HT1080 (cell line): ENCODE results near the gene VPS8. TPM values are rescaled to one million over a fixed set of nuclear protein-coding genes. Genes with fewer than 3 reads are reported as not detected.

Experiments
- DNase-seq: peaks from one replicate; pipeline ENCODE4 v3.0.0-alpha.2; 2015; ENCODE audit warnings: low read depth
- total RNA-seq: library from RNA; depleted of rRNA; stranded (reverse); fragments of >200 nt; shearing (Covaris generic); gene quantifications from 2 replicates; pipeline ENCODE4 v1.2.3, GENCODE V29; 2014; rRNA removed

The VPS8 gene
- total RNA-seq, 1 experiment from 2014 or later: 23.5 TPM

DNA sequence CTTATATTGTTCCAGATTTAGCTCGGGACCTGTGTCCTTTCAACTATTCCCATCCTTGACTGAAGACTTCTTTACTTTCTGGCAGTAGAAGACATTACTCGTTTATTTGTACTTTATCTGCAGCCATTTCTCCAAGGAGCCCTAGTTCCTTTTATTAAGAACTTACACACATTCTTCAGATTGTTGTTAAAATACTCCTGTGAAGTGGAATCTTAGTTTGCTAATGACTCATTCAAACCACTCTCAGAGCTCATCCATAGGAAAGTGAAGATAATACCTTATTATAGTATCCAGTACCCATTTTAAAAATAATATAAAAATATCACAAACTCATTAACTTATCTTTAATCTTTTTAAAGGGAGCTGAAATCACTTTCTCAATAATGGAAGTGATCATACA is 277.4 kb downstream of the VPS8 start:
- DNase-seq: peak; percentile 29

- DNase-seq: no peak
These were observed 277.8 kb downstream of the VPS8 start for GRCh38 chr3:185089751-185090150.

- DNase-seq: no peak
These were observed 278.8 kb downstream of the VPS8 start for GRCh38 chr3:185090811-185091210.

DNA sequence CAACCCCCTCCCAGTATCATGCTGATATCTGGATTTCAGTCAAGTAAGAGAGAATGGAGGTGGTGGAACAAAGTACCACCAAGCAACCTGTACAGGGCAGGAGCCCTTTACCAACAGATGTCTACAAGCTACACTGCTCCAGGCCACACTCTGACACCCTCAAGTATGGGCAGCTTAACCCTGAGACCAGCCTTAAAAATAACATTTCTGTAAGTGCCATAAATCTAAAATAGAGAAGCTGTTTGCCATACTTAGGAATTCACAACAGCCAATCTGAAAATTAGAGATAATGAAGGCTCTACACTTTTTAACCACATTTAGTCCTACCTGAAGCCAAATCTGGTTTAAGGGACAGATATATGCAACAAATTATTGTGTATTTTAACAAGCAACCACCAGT is 281.1 kb downstream of the VPS8 start:
- DNase-seq: no peak

DNA sequence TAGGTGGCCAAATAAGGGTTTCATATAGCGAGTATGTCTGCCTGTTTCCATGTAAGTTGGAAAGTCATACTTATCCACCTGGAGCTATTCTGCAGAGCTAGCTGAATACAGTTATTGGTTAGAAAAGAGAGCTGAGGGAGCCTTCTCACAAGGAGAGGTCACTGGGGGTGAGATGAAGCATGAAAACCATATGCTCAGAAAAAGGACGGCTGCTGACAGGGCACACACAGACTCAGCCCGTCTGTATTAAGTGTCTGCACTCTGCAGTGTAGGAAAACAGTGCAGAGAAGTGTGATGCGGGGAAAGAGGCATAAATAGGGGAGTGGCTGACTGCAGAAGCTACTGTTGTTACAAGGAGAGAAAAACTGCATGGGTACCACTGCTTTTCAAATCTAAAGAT is 282.7 kb downstream of the VPS8 start:
- no peak for DNase-seq

Other genes with a start within 250 kb of the VPS8 start
- 56.1 and 76.3 TPM in 2 replicates for gene MAGEF1, start 100.1 kb upstream of the VPS8 start, total RNA-seq